DOHH2 (cell line): ENCODE results near the gene NDNF.

Experiments used
- CTCF ChIP-seq: fragments of 200-600 bp; sonication (generic); IDR thresholded peaks from one replicate; pipeline ENCODE4 v1.5.1; 2014; ENCODE audit warnings: antibody characterized with exemption, mild to moderate bottlenecking, low read depth, low read length; ENCODE audit not compliant: poor library complexity, severe bottlenecking
- EZH2phosphoT487 ChIP-seq: fragments of 200-600 bp; sonication (generic); IDR thresholded peaks from 2 replicates; pipeline ENCODE4 v1.6.1; 2017; ENCODE audit warnings: borderline replicate concordance, mild to moderate bottlenecking, antibody characterized with exemption, low read length, moderate library complexity, mixed read lengths

- TF ChIP-seq CTCF, result no peak
- TF ChIP-seq EZH2phosphoT487, result no peak
These were observed 18.0 kb downstream of the NDNF start for GRCh38 chr4:121054373-121054772.
